ENCODE results near the gene ACP6.

DNA sequence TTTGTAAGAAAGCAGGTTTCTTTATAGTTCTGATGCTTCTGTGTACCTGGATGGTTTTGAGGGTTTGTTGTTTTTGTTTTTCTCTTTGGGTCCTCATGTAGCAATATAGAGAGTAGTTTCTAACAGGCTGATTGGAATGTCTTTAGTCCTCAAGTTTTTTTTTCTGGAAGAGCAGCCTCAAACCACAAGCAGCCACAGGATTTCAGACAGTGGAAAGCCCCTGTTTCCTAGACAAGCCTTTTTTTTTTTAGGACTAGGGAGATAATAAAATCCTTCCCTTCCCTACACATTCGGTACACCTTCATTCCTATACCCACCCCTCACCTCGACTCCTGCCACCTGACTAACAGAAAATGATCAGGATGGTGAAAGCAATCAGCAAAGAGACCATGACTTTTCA lies 47.6 kb downstream of the ACP6 start:
- TF ChIP-seq, protein P1, sequence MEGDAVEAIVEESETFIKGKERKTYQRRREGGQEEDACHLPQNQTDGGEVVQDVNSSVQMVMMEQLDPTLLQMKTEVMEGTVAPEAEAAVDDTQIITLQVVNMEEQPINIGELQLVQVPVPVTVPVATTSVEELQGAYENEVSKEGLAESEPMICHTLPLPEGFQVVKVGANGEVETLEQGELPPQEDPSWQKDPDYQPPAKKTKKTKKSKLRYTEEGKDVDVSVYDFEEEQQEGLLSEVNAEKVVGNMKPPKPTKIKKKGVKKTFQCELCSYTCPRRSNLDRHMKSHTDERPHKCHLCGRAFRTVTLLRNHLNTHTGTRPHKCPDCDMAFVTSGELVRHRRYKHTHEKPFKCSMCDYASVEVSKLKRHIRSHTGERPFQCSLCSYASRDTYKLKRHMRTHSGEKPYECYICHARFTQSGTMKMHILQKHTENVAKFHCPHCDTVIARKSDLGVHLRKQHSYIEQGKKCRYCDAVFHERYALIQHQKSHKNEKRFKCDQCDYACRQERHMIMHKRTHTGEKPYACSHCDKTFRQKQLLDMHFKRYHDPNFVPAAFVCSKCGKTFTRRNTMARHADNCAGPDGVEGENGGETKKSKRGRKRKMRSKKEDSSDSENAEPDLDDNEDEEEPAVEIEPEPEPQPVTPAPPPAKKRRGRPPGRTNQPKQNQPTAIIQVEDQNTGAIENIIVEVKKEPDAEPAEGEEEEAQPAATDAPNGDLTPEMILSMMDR (IDR thresholded peaks at IDR 0.05): no peak
- no peak for TF ChIP-seq POLR2A (IDR thresholded peaks at IDR 0.05)

All from body of pancreas (tissue), 4 donors.